Liver (tissue), 9 donors: ENCODE results near the gene WDR11. TPM values are rescaled to one million over a fixed set of nuclear protein-coding genes. Genes with fewer than 3 reads are reported as not detected.

ENCODE experiments used
- DNase-seq: peaks from one replicate; pipeline ENCODE4 v3.0.0-alpha.2; 2017; ENCODE audit warnings: low spot score
- H3K27ac ChIP-seq, 2 donors: one replicate each; pipeline ENCODE4 v1.7.0; 2013; ENCODE audit warnings: inconsistent platforms in 2 of 2, low read length in 2 of 2, control low read depth in 1 of 2, low read depth in 1 of 2, mild to moderate bottlenecking in 1 of 2
- H3K27me3 ChIP-seq, 4 donors: one replicate each; pipeline versions ENCODE4 v1.6.1 to v1.7.0; 2013; ENCODE audit warnings: low read length in 3 of 4, inconsistent platforms in 1 of 4, mild to moderate bottlenecking in 1 of 4, moderate library complexity in 1 of 4; ENCODE audit not compliant: control insufficient read depth in 4 of 4, insufficient read depth in 4 of 4
- H3K36me3 ChIP-seq, 4 donors: one replicate each; pipeline versions ENCODE4 v1.6.1 to v1.7.0; 2013; ENCODE audit warnings: low read length in 3 of 4, mild to moderate bottlenecking in 3 of 4, low read depth in 1 of 4, moderate library complexity in 1 of 4; ENCODE audit not compliant: control insufficient read depth in 4 of 4, insufficient read depth in 3 of 4
- H3K4me1 ChIP-seq, 4 donors: one replicate each; pipeline versions ENCODE4 v1.6.1 to v1.7.0; 2013; ENCODE audit warnings: low read length in 3 of 4, mild to moderate bottlenecking in 3 of 4, moderate library complexity in 1 of 4; ENCODE audit not compliant: control insufficient read depth in 4 of 4, insufficient read depth in 4 of 4
- H3K4me3 ChIP-seq, 3 donors: one replicate each; pipeline versions ENCODE4 v1.6.1 to v1.7.0; 2013; ENCODE audit warnings: low read length in 3 of 3, control low read depth in 1 of 3, low read depth in 1 of 3, mild to moderate bottlenecking in 1 of 3
- H3K9ac ChIP-seq, 2 donors: one replicate each; pipeline ENCODE4 v1.7.0; 2013; ENCODE audit warnings: low read length in 2 of 2, mild to moderate bottlenecking in 2 of 2, moderate library complexity in 2 of 2, control low read depth in 1 of 2, low read depth in 1 of 2
- H3K9me3 ChIP-seq, 4 donors: one replicate each; pipeline versions ENCODE4 v1.6.1 to v1.7.0; 2013; ENCODE audit warnings: low read length in 3 of 4; ENCODE audit not compliant: control insufficient read depth in 4 of 4
- ATF3 ChIP-seq: IDR thresholded peaks from 2 replicates; pipeline ENCODE4 v1.6.1; 2016; ENCODE audit warnings: antibody characterized with exemption
- CTCF ChIP-seq: fragments of 150-350 bp; IDR thresholded peaks from 2 replicates; pipeline ENCODE4 v1.5.1; 2017; ENCODE audit warnings: improper control_type of control experiment, low read depth, low read length; ENCODE audit not compliant: missing input control
- EGR1 ChIP-seq, 2 donors: IDR thresholded peaks; 2 replicates each; pipeline ENCODE4 v1.6.1; 2016 to 2018; ENCODE audit warnings: antibody characterized with exemption in 2 of 2, low read depth in 2 of 2
- FOXA1 ChIP-seq: IDR thresholded peaks from 2 replicates; pipeline ENCODE4 v1.6.1; 2016; ENCODE audit warnings: antibody characterized with exemption
- FOXA2 ChIP-seq: IDR thresholded peaks from 2 replicates; pipeline ENCODE4 v1.6.1; 2016; ENCODE audit warnings: antibody characterized with exemption
- GABPA ChIP-seq, 2 donors: IDR thresholded peaks in 1 of 2; conservative IDR thresholded peaks in 1 of 2; 2 replicates each; pipeline ENCODE4 v1.6.1; 2016; ENCODE audit warnings: antibody characterized with exemption in 2 of 2, mild to moderate bottlenecking in 1 of 2, moderate library complexity in 1 of 2
- HNF4A ChIP-seq, 2 donors: conservative IDR thresholded peaks; 2 replicates each; pipeline ENCODE4 v1.6.1; 2016; ENCODE audit warnings: antibody characterized with exemption in 2 of 2, mild to moderate bottlenecking in 2 of 2
- HNF4G ChIP-seq: IDR thresholded peaks from 2 replicates; pipeline ENCODE4 v1.6.1; 2016; ENCODE audit warnings: antibody characterized with exemption
- JUND ChIP-seq, 2 donors: IDR thresholded peaks; 2 replicates each; pipeline ENCODE4 v1.6.1; 2016; ENCODE audit warnings: antibody characterized with exemption in 2 of 2
- MAX ChIP-seq: IDR thresholded peaks from 2 replicates; pipeline ENCODE4 v1.6.1; 2016; ENCODE audit warnings: antibody characterized with exemption
- NR2F2 ChIP-seq: IDR thresholded peaks from 2 replicates; pipeline ENCODE4 v1.6.1; 2016; ENCODE audit warnings: antibody characterized with exemption
- RAD21 ChIP-seq, 2 donors: IDR thresholded peaks; 2 replicates each; pipeline ENCODE4 v1.6.1; 2016; ENCODE audit warnings: antibody characterized with exemption in 2 of 2, mild to moderate bottlenecking in 2 of 2
- REST ChIP-seq: IDR thresholded peaks from 2 replicates; pipeline ENCODE4 v1.6.1; 2016; ENCODE audit warnings: antibody characterized with exemption, mild to moderate bottlenecking
- RXRA ChIP-seq, 2 donors: IDR thresholded peaks; 2 replicates each; pipeline ENCODE4 v1.6.1; 2017 to 2018; ENCODE audit warnings: antibody characterized with exemption in 2 of 2, mild to moderate bottlenecking in 1 of 2
- SP1 ChIP-seq: IDR thresholded peaks from 2 replicates; pipeline ENCODE4 v1.6.1; 2018; ENCODE audit warnings: antibody characterized with exemption, mild to moderate bottlenecking
- TAF1 ChIP-seq: conservative IDR thresholded peaks from 2 replicates; pipeline ENCODE4 v1.6.1; 2016; ENCODE audit warnings: antibody characterized with exemption, mild to moderate bottlenecking
- YY1 ChIP-seq: IDR thresholded peaks from 2 replicates; pipeline ENCODE4 v1.6.1; 2016; ENCODE audit warnings: antibody characterized with exemption, mild to moderate bottlenecking
- ZBTB33 ChIP-seq: IDR thresholded peaks from 2 replicates; pipeline ENCODE4 v1.6.1; 2016; ENCODE audit warnings: antibody characterized with exemption
- WGBS: extraction: QIAGEN DNeasy Blood & Tissue Kit; methylation state at CpG from one replicate; pipeline ENCODE4 v1.1.7; 2013; 5-methylcytosine and 5-hydroxymethylcytosine counted together
- polyA plus RNA-seq, 2 donors: library from polyadenylated mRNA; stranded (reverse) in 1 of 2; unstranded in 1 of 2; fragments of 200-250 nt in 1 of 2; fragments of >200 nt in 1 of 2; fragmentation: Nextera tagmentation in 1 of 2; extraction: Ambion mirVana in 1 of 2; gene quantifications; one replicate each; pipeline versions ENCODE4 v1.2.1 to v1.2.3, GENCODE V29; 2013 to 2015
- total RNA-seq, 2 donors: library from RNA; depleted of rRNA; stranded (reverse); fragments of >200 nt; gene quantifications; one replicate each; pipeline ENCODE4 v1.2.3, GENCODE V29; 2014
- donor health status: healthy.
- donor health status: healthy.
- donor health status: healthy.
- donor health status: healthy.
- donor health status: healthy.

The WDR11 gene
- total and polyA plus RNA-seq, 4 donors: 12.5 to 51.0 (median 21.0) TPM

- no peaks in the 10 kb centered on the region for H3K27me3 ChIP-seq
- DNase-seq: no peak
Measured at GRCh38 chr10:120813085-120813484, 38.1 kb upstream of the WDR11 start.

GRCh38 chr10:120818301-120818700 lies 32.9 kb upstream of the WDR11 start:
- Histone ChIP-seq H3K4me1 (no peaks in the 10 kb centered on the region), H3K27me3 (peaks cover 0 to 7% (median 0%) of the 10 kb centered on the region in 4 donors), H3K36me3 (no peaks in the 10 kb centered on the region), H3K9me3 (peaks cover 0 to 3% (median under 1%) of the 10 kb centered on the region in 4 donors), H3K9ac (no peak overlapping the region), H3K4me3 (no peak overlapping the region), H3K27ac (no peak overlapping the region)
- 87% methylated on average over 4 of the region's 4 CpGs for WGBS
- DNase-seq: no peak
- TF ChIP-seq ATF3: no peak
- no peak for TF ChIP-seq GABPA (IDR thresholded peaks at IDR 0.05 in 1 of 2, conservative IDR thresholded peaks at IDR 0.05 in 1 of 2)
- no peak for TF ChIP-seq YY1
- no peak for TF ChIP-seq HNF4G
- no peak for TF ChIP-seq EGR1 (IDR thresholded peaks at IDR 0.05; ENCODE audit: low read depth in 2 of 2)
- TF ChIP-seq REST: no peak
- TF ChIP-seq HNF4A (conservative IDR thresholded peaks at IDR 0.05): no peak
- TF ChIP-seq SP1: no peak
- no peak for TF ChIP-seq CTCF
- no peak for TF ChIP-seq JUND (IDR thresholded peaks at IDR 0.05)
- no peak for TF ChIP-seq TAF1
- no peak for TF ChIP-seq FOXA2
- TF ChIP-seq RXRA (IDR thresholded peaks at IDR 0.05): no peak
- TF ChIP-seq FOXA1: no peak
- no peak for TF ChIP-seq NR2F2
- TF ChIP-seq ZBTB33: no peak

More at GRCh38 chr10:120813085-120813484, 38.1 kb upstream of the WDR11 start:
- Histone ChIP-seq H3K27ac (no peak overlapping the region), H3K9me3 (peaks cover 0 to 3% (median under 1%) of the 10 kb centered on the region in 4 donors), H3K9ac (no peak overlapping the region), H3K4me3 (no peak overlapping the region), H3K4me1 (no peaks in the 10 kb centered on the region), H3K36me3 (no peaks in the 10 kb centered on the region)
- TF ChIP-seq MAX: no peak
- no peak for TF ChIP-seq ATF3
- TF ChIP-seq HNF4G: no peak
- TF ChIP-seq GABPA (IDR thresholded peaks at IDR 0.05 in 1 of 2, conservative IDR thresholded peaks at IDR 0.05 in 1 of 2): no peak
- TF ChIP-seq RAD21 (IDR thresholded peaks at IDR 0.05): no peak
- TF ChIP-seq JUND (IDR thresholded peaks at IDR 0.05): no peak
- no peak for TF ChIP-seq RXRA (IDR thresholded peaks at IDR 0.05)
- no peak for TF ChIP-seq ZBTB33
- no peak for TF ChIP-seq NR2F2
- TF ChIP-seq YY1: no peak
- 77% methylated on average over 6 of the region's 6 CpGs for WGBS
